GM23248 (cell line): ENCODE data around the gene DNAJC16.

ENCODE experiments used
- EZH2 ChIP-seq: fragments of 200-600 bp; sonication (generic); IDR thresholded peaks from 2 replicates; pipeline ENCODE4 v1.6.1; 2018; ENCODE audit warnings: antibody characterized with exemption, mild to moderate bottlenecking; ENCODE audit not compliant: insufficient read depth, poor library complexity, severe bottlenecking
- EZH2phosphoT487 ChIP-seq: fragments of 200-600 bp; sonication (generic); IDR thresholded peaks from 2 replicates; pipeline ENCODE4 v1.6.1; 2018; ENCODE audit warnings: antibody characterized with exemption, moderate library complexity, mild to moderate bottlenecking, low read depth; ENCODE audit not compliant: insufficient read depth

DNA sequence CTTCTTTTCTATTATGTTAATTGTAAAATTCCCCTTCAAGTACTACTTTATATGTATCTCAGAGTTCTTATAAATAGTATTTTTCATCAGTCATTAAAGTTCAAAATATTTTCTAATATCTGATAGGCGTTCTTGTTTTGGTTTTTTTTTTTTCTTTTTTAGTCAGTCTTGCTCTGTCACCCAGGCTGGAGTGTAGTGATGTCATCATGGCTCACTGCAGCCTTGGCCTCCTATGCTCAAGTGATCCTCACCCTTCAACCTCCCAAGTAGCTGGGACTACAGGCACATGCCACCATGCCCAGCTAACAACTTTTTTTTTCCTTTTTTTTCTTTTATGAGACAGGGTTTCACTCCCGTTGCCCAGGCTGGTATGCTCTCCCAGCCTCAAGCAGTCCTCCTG lies 30.9 kb downstream of the DNAJC16 start:
- TF ChIP-seq EZH2phosphoT487 (no peak), EZH2 (no peak)
